ENCODE data around the gene RNF11.

DNA sequence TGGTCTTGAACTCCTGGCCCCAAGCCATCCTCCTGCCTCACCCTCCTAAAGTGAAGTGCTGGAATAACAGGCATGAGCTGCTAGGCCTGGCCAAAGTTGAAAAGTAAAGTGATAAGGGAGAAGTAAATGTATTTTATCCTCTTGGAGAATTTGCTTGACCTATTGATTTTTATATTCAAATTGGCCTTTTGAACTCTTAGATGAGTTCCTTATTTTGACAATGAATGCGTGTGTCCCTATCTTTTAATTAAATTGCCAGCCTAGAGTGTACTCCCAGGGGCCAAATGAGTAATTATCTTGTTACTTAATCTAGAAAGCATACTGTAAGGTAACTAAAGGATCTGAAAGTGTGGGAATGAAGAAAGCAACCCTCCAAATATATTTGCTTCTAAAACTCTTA, 11.4 kb downstream of the RNF11 start:
- TF ChIP-seq CTCF (IDR thresholded peaks at IDR 0.05) (no peak), POLR2A (IDR thresholded peaks at IDR 0.05) (no peak)

Data from uterus (tissue), 2 donors.